ENCODE measurements around the gene PTPRD.
"Not testable (repeated sequence)": the region's sequence is repeated elsewhere in the genome, so short reads cannot be mapped to it uniquely, and the experiment has no call there.

The PTPRD gene

DNA sequence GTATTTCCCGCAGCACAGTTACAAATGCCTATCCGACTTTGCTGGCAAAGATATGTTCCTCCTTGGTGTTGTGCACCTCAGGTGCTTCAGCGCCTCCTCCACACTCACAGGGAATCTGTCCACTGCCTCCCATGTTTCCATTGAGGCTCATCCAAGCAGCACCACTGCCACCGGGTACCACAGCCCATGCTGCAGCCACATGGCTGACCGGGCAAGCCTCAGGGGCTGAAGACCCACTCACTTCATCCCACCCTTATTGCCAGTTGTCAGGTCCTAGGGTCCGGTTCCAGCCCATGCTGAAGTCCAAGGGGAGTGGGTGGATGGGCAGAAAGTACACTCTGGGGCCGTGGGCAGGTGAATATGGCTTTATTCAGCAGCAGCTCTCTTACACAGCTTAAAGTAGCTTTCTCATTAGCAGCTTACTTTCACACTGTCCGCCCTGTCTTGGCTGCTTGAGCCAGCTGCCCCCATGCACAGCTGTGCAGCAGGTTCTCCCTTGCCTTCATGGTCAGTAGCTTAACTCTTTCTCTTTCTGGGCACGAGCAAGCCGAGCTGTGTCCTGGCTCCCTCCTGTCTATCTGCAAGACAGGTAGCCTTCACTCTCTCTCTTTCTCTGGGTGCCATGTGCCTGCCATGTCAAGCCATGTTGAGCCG is 1052.3 kb downstream of the PTPRD start:
- DNase-seq, result no peak

DNA sequence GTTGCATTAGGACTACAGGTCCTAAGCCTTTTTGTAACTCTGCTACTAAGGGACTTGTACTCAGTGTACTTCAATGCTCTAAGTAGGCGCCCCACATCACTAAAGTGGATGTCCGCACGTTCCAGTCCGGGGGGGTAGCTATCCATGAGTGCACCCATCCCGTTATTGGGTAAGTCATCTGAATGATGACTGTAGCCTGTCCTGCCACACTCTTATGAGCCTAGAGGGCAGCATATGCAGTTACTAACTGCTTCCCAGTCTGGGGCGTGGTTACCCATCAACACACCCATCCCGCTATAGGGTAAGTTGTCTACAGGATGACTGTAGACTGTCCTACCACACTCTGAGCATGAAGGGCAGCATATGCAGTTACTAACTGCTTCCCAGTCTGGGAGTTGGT is 1053.9 kb downstream of the PTPRD start:
- DNase-seq, result no peak

DNA sequence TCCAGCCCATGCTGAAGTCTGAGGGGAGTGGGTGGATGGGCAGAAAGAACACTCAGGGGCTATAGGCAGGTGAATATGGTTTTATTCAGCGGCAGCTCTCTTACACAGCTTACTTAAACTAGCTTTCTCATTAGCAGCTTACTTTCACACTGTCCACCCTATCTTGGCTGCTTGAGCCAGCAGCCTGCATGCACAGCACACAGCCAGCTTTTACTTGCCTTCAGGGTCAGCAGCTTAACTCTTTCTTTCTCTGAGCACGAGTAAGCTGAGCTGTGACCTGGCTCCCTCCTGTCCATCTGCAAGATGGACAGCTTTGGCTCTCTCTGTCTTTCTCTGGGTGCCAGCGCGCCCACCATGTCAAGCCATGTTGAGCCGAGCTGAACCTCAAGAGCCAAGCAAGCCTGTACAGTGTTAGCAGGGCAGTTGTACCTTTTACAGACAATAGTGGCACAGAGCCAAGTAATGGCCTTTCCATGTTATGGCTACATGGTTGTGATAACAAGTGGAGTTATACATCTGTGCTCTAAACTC is 1054.9 kb downstream of the PTPRD start:
- no peak for DNase-seq

DNA sequence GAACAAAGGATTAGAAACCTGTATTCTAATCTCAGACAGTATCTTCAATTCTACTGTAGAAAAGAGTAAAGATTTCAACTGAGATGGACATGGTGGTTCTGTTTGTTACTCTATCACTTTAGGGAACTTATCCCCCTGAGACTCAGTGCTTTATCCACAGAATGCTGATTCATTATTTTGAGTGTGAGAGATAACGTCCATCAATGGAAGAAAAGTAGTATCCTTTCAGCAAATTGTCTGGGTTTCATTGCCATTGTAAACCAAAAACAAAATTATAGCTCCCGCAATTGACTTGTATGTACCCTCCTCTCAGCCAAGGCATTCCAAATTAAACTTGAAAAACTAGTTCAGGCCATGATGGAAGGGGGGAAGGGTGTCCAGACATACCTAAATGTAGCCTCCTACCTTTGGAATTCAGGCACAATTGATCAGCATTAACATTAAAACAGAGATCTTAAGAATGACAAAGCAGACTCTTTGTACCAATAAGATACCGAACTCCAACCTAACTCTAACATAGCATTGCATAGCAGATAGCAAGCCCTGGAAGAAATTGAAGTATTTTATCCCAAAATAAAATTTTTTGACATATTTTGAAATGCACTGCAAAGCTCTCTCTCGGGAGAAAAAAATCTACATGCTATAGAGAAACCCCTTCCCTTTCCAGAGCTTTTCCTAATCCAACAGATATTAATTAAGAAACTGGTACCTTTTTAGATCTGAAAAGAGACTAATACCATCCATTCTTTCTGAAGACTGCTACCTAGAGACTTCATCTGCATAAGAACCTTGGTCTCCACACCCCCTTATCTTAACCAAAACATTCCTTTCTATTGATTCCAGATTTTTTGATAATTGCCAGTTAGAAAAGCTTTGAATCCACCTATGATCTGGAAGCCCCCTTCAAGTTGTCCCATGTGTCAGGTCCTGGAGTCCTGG is 1055.7 kb downstream of the PTPRD start:
- no peak for DNase-seq

DNA sequence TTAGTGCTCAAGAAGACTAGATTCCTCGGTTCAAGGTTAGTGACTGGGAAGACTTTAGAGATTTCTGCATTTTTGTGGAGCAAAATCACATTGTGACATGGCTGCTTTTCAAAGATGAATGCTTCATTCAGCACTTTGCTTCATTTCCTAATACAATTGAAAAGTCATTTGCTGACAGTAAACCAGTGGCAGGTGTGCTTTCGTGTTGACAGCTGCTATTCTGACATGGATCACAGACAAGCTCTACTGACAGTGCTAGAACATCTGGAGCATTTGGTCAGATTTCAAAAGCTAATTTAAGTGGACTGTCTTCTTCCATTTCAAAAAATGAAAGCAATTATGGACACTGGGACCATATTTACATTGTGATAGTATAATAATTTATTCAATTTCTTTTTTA is 1060.1 kb downstream of the PTPRD start:
- DNase-seq, result no peak

DNA sequence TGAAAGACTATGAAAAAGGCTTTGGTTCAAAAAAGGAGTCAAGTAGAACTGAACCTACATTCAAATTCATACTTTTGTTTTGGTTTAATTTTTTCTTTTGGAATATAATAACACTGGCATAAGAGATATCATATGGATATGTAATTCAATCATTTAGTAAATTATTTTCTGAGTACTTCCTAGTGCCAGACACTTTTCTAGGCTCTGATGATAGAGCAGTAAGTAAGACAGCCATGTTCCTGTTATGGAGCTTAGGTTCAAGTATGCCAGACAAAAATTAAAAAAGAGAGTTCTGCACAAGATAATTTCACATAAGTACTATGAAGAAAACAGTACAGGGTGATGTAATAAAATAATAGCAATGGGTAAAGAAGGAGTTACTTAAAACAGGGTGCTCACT is 1074.0 kb downstream of the PTPRD start:
- DNase-seq, result no peak

DNA sequence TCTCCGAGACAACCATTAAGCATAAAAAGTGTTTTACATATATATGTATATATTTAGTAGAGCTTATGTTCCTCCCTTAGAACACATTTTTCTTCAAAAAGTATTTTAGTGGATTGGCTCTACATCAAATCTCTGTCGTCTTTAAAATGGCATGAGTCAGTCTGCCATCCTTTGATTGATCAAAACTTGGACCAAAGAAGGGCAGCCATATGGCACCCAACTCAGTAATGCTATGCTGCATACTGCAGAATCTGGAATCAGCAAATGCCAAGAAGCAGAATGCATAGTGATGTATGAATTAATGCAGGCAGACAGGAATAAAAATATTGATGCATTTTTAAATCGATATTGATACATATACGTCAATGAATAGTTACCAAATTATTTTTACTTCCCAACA is 1074.4 kb downstream of the PTPRD start:
- no peak for DNase-seq

DNA sequence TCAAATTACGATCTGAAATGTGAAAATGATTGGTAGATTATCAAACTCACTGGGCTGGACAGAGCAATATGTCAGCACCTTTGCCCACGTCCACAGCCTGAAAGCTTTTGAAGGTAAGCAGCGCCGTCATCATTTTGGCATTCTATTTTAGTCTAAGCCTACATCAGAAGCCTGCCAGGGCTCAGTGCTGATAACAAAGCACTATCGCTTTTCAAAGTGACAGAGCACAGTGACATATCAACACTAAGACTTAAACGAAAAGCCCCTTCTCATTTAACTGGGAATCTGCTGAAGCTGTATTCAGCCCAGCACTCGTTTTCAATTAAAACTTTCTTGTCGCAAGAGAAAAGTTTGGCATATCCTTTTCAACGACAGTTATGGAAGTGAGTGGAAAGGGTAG is 1076.3 kb downstream of the PTPRD start:
- DNase-seq, result no peak

DNA sequence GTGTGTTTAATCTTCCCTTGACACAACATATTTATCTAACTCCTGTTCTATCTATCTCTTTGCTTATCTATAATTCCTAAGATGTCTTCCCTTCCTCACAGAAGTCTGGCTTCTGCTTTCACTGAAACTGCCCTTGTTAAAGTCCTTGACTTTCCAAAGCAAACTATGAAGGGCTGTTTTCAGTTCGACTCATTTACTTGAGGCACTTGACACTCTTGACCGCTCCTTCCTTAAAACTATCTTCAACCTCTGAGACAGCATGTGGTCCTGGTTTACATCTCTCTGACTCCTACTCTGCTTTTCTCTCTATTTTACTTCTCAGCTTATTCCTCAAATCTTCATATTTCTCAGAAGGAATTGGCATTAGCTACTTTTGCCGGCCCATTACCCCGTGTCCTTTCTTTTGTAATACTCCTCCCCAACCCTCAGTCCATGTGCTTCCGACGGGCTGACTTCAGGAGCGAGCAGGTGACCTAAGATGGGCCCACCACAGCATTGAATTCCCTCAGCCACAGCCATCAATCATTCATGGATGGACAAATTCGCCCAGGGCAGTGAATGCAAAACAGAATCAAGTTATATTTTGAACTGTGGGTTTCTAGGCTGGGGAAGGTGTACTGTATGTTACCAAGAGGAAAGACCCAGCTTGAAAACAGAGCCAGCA is 1089.2 kb downstream of the PTPRD start:
- no peak for DNase-seq

DNA sequence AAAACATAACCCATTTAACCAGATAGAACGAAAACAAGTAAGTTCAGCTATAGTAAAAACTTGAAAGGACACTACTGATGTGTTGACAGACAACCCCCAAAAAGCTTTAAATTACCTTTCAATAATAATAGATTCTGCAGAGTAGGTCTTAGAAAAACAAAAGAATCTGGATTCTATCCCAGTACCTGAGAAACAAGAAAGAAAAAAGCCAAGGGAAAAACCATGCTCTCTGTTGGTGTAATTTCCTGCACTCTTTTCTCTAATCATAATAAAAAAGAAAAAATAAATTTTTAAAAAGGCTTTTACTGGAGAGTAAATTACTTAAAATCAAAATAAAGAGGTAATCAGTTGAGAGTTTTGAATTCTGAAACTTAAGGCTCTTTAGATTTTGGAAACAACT is 1090.4 kb downstream of the PTPRD start:
- DNase-seq, result no peak

DNA sequence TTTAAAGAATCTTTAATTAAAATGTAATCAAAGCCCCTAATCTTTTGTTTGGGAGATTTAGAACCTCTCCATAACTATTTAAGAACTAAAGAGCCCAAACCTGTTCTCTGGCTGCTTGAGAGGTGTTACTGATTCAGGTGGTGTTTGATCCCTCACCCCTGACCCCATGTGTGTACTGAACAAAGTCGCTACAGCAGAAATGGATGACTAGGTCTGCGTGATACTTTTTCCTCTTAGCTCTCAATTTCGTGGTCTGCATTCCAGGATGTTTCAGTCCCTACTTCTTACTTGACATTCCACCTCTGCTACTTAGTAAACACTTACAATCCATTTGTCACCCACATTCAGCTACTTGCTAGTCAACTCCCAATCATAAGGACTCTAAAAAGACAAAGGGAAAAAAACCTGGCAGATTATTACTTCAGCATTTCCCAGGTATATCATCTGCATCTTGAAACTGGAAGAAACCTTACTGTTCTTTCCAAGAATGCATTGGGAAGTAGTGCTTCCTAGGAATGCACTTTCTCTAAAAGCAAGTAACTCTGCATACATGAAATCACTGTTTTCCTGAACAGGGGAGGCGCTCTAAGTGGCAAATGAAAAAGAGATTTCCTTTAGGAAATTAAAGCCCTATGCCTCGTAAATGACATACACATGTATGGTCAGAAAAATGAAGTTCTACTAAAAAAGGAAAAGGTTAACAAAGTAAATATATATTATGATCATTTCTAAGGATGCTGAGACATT is 1091.6 kb downstream of the PTPRD start:
- no peak for DNase-seq

DNA sequence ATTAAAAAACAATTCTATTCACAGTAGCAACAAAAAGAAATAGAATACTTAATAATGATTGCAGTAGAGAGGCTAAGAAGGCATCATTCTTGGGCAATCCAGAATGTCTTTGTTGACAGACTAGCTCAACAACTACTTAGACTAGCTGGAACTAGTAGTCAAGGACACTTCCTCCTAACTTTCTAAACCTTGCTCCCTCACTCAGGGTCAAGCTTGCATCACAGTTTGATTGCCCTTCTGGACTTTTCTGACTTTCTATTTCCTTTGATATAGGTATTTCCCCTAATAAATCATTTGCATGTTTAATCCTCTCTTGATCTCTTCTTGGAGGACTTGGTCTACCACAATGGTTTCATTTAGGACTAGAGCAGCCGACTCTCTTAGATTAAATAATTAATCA is 1107.9 kb downstream of the PTPRD start:
- DNase-seq, result no peak

DNA sequence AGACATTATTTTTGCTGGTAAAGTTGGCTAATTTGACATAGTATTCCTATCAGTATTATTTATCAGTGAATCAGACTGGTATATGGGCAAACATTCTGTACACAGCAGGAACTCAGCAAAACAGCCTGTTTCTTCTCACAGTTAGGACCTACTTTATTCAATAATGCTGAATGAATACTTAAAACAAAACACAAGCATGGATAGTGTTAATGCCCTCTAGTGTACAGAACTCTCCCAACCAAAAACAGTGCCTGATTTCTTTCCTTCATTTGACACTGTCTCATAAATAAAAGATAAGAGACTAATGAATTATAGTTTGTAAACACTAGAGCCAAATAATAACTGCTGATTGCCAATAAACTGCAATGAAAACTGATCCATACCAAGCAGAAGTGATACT is 1113.3 kb downstream of the PTPRD start:
- DNase-seq, result no peak

DNA sequence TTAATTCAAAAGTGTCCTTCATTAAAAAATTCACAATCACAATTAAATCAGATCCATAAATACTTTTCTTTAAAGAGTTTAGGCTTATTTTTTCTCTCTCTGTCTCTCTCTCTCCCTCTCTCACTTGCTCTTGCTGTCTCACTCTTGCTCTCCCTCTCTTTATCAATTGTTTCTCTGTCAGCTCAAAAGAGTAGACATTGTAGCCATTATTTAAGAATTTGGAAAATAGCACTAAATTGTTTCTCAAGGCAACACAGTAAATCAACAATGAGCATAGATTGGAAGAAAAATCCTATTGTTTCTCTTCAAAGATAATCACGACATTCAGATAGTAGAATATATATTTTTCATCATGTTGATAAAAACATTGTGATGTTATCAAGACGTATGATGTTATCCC is 1114.0 kb downstream of the PTPRD start:
- no peak for DNase-seq

DNA sequence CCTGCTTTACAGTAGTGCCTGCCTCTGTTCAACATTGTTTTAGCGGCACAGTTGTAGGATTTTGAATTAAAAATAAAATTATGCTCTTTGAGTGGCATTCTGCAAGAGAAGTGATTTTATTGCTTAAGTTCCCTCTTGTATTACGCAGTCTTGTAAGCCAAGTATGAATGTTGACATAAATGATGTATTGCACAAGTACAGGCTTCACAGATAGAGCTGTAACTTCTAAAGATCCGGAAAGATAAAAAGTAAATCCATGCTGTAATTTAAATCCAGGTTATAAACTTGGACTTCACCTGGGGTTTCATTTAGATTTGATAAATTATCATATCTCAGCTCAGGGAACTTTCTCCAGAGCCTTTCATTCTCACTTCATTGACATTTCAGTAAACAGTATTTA is 1114.7 kb downstream of the PTPRD start:
- DNase-seq, result no peak

DNA sequence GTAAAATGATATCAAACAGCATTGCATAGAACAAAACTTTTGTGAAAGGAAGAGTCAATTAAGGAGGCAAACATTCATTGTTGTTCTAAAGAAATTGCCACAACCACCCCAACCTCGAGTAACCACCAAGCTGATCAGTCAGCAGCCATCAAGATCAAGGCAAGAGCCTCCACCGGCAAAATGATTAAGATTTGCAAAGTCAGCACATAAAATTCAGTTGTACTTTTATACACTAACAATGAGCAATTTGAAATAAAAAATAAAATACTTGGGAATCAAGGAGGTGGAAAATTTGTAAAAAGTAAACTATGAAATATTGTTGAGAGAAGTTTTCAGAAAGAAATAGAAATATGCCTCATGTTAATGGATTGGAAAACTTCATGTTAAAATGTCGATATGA is 1118.5 kb downstream of the PTPRD start:
- DNase-seq, result no peak

DNA sequence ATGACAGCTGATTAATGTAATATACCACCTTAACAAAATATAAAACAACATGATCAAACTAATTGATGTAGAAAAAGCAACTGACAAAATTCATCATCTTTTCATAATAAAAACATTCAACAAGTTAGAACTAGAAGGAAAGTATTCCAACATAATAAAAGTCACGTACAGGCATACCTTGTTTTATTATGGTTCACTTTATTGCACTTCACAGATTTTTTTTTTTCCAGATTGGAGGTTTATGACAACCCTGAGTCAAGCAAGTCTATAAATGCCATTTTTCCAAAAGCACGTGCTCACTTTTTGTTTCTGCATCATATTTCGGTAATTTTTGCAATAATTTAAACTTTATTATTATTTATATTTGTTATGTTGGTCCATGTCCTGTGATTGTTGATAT is 1120.3 kb downstream of the PTPRD start:
- no peak for DNase-seq

DNA sequence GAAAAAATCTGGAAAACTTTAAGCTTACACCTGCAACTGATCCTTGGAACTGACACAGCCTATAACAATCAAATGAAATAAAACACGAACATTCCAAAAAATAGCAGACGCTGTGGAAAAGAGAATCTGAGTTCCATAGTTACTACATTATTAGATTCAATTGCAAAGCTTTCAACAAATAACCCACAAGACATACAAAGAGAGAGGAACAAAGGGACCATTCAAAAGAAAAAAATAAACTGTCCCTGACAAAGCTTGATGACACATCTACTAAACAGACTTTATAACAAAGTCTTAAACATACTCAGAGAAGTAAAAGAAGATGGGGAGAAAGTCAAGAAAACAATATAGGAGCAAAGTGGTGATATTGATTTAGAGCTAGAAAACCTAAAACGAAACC is 1123.6 kb downstream of the PTPRD start:
- no peak for DNase-seq

DNA sequence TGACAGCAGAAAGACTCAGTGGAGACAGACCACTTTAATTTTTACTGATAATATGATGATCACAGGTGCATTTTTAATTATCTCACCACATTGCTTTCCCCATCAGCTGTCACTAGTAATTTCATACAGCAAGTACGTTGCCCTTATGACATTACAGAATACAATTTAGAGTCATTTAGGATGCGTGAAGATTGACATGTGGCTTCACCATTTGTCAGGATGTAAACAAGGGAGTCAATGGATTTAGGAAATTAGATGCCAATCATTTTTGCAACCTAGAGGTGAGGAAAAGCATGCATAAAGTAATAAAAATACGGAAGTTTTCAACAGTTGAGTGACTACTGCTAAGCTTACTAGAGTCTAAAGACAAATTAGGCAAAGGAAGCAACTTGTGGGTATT is 1129.6 kb downstream of the PTPRD start:
- DNase-seq, result no peak

DNA sequence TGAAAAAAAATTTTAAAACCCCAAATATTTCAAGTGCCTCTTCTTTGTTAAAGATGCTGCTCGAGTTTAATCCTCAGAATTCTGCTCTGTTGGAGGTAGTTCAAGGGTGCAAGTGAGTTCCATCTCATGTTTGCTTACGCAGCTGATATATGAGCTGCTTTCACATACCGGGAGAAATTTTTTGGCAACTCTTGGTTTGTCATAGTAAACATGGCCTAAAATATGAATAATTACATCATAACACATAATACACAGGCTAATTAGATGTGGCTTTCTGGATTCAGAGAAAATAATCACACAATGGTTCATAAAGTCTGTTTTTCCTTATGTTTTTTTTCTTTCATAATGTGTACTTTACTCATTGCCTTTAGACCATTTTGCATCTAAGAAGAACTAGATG is 1134.1 kb downstream of the PTPRD start:
- DNase-seq, result no peak

DNA sequence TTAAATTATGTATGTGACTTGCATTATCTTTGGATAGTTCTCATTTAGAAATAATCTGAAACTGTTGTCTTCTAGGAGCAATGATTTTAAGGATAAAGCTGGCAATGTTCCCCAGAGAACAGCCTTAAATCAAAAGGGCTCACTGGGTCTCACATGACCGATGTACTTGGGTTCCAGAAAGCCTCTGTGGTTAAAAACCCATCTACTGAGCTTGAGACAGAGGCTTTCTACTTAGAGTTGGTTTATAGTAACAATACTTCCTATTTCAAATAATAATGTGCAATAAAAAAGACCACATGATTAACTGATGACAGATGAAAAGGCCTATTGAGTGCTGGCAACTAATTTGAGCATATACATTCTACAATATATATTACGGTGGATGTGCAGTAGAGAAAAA is 1143.5 kb downstream of the PTPRD start:
- no peak for DNase-seq

DNA sequence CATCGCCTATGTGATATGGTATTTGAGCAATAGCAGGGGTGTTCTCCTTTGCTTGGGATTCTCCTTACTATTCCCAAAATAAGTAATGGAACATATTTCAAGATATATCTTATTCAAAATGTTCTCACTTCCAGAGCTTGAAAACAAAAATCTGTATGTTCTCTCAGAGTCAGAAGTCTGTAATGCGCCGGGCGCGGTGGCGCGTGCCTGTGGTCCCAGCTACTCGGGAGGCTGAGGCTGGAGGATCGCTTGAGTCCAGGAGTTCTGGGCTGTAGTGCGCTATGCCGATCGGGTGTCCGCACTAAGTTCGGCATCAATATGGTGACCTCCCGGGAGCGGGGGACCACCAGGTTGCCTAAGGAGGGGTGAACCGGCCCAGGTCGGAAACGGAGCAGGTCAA is 1170.9 kb downstream of the PTPRD start:
- DNase-seq, result not testable (repeated sequence)

DNA sequence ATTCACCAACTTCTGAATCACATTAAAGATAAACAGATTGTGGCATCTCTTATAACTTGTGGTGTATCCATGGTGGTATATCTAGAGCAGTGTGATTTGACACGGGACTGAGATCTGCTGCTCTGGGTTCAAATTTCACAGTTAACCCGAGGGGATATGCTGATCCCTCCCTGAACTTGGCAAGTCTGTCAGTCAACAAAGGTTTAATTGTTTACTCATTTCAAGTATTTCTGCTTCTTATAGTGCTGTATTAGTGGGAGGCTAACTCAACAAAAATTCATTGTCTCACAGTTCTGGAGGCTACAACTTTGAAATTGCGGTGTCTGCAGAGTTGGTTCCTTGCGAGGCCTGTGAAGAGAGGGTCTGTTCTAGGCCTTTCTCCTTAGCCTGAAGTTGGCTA is 1175.2 kb downstream of the PTPRD start:
- no peak for DNase-seq
